ENCODE data around the gene POMGNT1. TPM values are rescaled to one million over a fixed set of nuclear protein-coding genes. Genes with fewer than 3 reads are reported as not detected.

POMGNT1 gene
- total and polyA plus RNA-seq, 2 donors (not counting 3 experiments of a cell fraction or from before 2014, with no cell fraction given), result 64.4 to 67.5 TPM

GRCh38 chr1:46174448-46175231, 23.6 kb downstream of the POMGNT1 start, which contains the start of gene TSPAN1:
Gene TSPAN1, plus strand, starts transcription at chr1:46175087. Its CDS starts 6,021 bp downstream, at chr1:46181108.
- H3K9ac ChIP-seq (replicated peaks; ENCODE audit: extremely low read depth, insufficient read depth, low read length), result no peak within 1 kb of the TSS
- no TSS peak for BruUV-seq (replicated peaks)
- no peaks in the 10 kb centered on the region for H3K9me3 ChIP-seq (replicated peaks; ENCODE audit: control insufficient read depth, insufficient read depth, low read length)
- no peaks in the 10 kb centered on the region for H3K79me2 ChIP-seq (ENCODE audit: control insufficient read depth, insufficient read depth, low read length)
- no peak for DNase-seq (ENCODE audit: low read depth, low spot score)
- peaks cover 0 to 2% of the 10 kb centered on the region in 2 experiments for H3K27me3 ChIP-seq (ENCODE audit: control insufficient read depth in 2 of 2, insufficient read depth in 2 of 2, low read length in 2 of 2)
- H3K4me3 ChIP-seq (replicated peaks in 1 of 3; ENCODE audit: insufficient read depth in 1 of 3, low read depth in 1 of 3, low read length in 3 of 3), result no peak within 1 kb of the TSS
- dilution Hi-C loops (cut with MboI; ENCODE audit: extremely low pct_ligation_motif_present, low sequenced_read_pairs), result loop anchor here (25.0 kb wide), 1 partner anchor 137 kb away; no protein-coding TSS in a partner anchor
- no peak for FAIRE-seq
- H3K9me1 ChIP-seq (replicated peaks; ENCODE audit: control insufficient read depth, extremely low read depth, insufficient read depth, low read length), result no peaks in the 10 kb centered on the region
- ChIA-PET CTCF (interaction anchor here (1.0 kb wide), 1 partner anchor 135 kb away, joined by 4 read pairs; no protein-coding TSS in a partner anchor), POLR2A (interaction anchor here (1.5 kb wide), 1 partner anchor 42 kb away, joined by 3 read pairs; the partner anchor contains the start of gene PIK3R3)
- peaks cover 7% of the 10 kb centered on the region for H3K4me1 ChIP-seq (ENCODE audit: control insufficient read depth, extremely low read depth, insufficient read depth, low read length)
- TF ChIP-seq GATA2 (IDR thresholded peaks at IDR 0.05; ENCODE audit: insufficient read depth, insufficient read length, low read depth, low read length), result no peak
- no peak for TF ChIP-seq EZH2 (IDR thresholded peaks at IDR 0.05; ENCODE audit: borderline replicate concordance, low read depth, low read length, severe bottlenecking)
- TF ChIP-seq POLR2AphosphoS5 (IDR thresholded peaks at IDR 0.05; ENCODE audit: insufficient read depth, low read depth, low read length), result no peak
- no peak for TF ChIP-seq FOS (IDR thresholded peaks at IDR 0.05; ENCODE audit: borderline replicate concordance, insufficient read depth, low read length)
- no peak for TF ChIP-seq JUN (IDR thresholded peaks at IDR 0.05; ENCODE audit: borderline replicate concordance, insufficient read depth, insufficient read length, low read depth)
- TF ChIP-seq MAX (IDR thresholded peaks at IDR 0.05; ENCODE audit: insufficient read depth, insufficient read length), result no peak
- TF ChIP-seq CTCF (IDR thresholded peaks at IDR 0.05; ENCODE audit: extremely low read depth in 1 of 2, insufficient read depth in 1 of 2, low read depth in 1 of 2, low read length in 2 of 2), result no peak
- TF ChIP-seq POLR2A (IDR thresholded peaks at IDR 0.05; ENCODE audit: low read depth, low read length), result no peak
- H3K4me2 ChIP-seq (ENCODE audit: insufficient read depth, low read length), result no peak within 1 kb of the TSS
- intact Hi-C loops (cut with micrococcal nuclease), result no loop called here
- H4K20me1 ChIP-seq (replicated peaks; ENCODE audit: control insufficient read depth, extremely low read depth, insufficient read depth, low read length), result no peaks in the 10 kb centered on the region
- no peaks in the 10 kb centered on the region for H3K36me3 ChIP-seq (ENCODE audit: control insufficient read depth in 2 of 2, extremely low read depth in 1 of 2, insufficient read depth in 2 of 2, low read length in 2 of 2)
- H3K27ac ChIP-seq (ENCODE audit: insufficient read depth, low read depth, low read length), result no peak within 1 kb of the TSS
- no peak within 1 kb of the TSS for H2AFZ ChIP-seq (ENCODE audit: low read depth, low read length)
